Activated CD8-positive, alpha-beta memory T cell treated with anti-CD3 and anti-CD28 coated beads, Interleukin-2, amount 10 ng/mL, durations not matched to agents 7 days and 5 days (primary cell): ENCODE results near the gene XKR3. TPM values are rescaled to one million over a fixed set of nuclear protein-coding genes. Genes with fewer than 3 reads are reported as not detected.
"Not testable (repeated sequence)": the region's sequence is repeated elsewhere in the genome, so short reads cannot be mapped to it uniquely, and the experiment has no call there.

Experiments used
- ATAC-seq: fragments of 150-1000 bp; cut with Tn5 transposase; one replicate; pipeline ENCODE4 v1.10.0; 2021; ENCODE audit warnings: moderate library complexity
- CTCF ChIA-PET: fragments of 350-600 bp; sonication (Branson Sonifier 250); formaldehyde crosslinking; loops from one replicate; lab custom pipeline; 2021; ENCODE audit warnings: antibody characterized with exemption; lab: Charles Lee
- DNase-seq: peaks from one replicate; pipeline ENCODE4 v3.0.0-alpha.2; 2020
- H3K27ac Mint-ChIP-seq: one replicate; pipeline ENCODE4 v1.8.0; 2021; ENCODE audit warnings: mild to moderate bottlenecking, mixed read lengths
- H3K27me3 Mint-ChIP-seq: one replicate; pipeline ENCODE4 v1.8.0; 2021; ENCODE audit warnings: mixed read lengths
- H3K36me3 Mint-ChIP-seq: one replicate; pipeline ENCODE4 v1.8.0; 2021; ENCODE audit warnings: mild to moderate bottlenecking, mixed read lengths
- H3K4me1 Mint-ChIP-seq: one replicate; pipeline ENCODE4 v1.8.0; 2021; ENCODE audit warnings: mixed read lengths
- H3K4me3 Mint-ChIP-seq: one replicate; pipeline ENCODE4 v1.8.0; 2021; ENCODE audit warnings: mild to moderate bottlenecking, moderate library complexity, mixed read lengths
- H3K9me3 Mint-ChIP-seq: one replicate; pipeline ENCODE4 v1.8.0; 2022; ENCODE audit warnings: low read depth, mixed read lengths
- total RNA-seq, 2 experiments: library from RNA; stranded (reverse); gene quantifications; one replicate each; pipeline ENCODE4 v1.2.3, GENCODE V29; 2021

XKR3 gene
- total RNA-seq, 2 experiments from 2014 or later, result 0.18 TPM; not detected in 1

- H3K36me3 Mint-ChIP-seq, CTCF ChIA-PET, H3K27ac Mint-ChIP-seq, ATAC-seq, H3K4me1 Mint-ChIP-seq, H3K27me3 Mint-ChIP-seq, H3K4me3 Mint-ChIP-seq, H3K9me3 Mint-ChIP-seq, DNase-seq: not testable (repeated sequence)
Measured at GRCh38 chr22:16760416-16760815, 64.8 kb downstream of the XKR3 start.

- ATAC-seq, H3K9me3 Mint-ChIP-seq, H3K27ac Mint-ChIP-seq, H3K4me1 Mint-ChIP-seq, H3K4me3 Mint-ChIP-seq, DNase-seq, H3K36me3 Mint-ChIP-seq, CTCF ChIA-PET, H3K27me3 Mint-ChIP-seq: not testable (repeated sequence)
Measured at GRCh38 chr22:16749282-16749681, 75.9 kb downstream of the XKR3 start.

DNA sequence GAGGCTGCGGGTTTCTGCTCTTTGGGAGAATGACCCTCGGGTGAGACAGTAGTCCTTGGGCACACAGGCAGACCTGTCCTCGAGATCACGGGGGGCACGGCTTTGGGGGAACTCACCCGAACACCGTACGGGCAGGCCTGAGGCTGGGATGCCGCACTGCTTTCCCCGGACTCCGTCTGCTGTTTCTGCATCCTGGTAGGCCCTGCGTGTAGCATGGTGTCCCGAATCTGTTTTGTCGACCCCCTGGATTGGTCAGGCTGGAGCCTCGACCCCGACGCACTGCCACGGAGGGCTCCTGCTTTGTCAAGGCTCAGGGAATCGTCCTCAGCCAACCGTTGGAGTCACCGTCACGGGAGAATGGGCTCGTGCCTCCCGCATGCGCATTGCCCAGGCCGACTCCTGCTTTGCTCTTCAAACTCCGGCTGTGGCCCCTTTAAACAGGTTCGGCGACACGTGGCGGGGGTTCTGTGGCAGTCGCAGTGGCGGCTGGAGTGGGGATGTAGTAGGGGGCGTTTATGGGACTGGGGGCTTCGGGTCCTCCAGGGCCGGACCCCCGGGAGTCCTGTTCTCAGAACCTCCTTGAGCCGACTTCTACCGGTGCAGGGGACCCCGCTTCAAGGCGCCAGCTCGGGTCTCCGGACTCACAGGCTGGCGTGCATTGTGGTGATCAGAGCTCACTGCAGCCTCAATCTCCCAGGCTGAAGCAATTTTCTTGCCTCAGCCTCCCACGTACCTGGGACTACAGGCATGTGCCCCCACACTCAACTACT, 76.9 kb downstream of the XKR3 start:
- not testable (repeated sequence) for ATAC-seq, H3K9me3 Mint-ChIP-seq

DNA sequence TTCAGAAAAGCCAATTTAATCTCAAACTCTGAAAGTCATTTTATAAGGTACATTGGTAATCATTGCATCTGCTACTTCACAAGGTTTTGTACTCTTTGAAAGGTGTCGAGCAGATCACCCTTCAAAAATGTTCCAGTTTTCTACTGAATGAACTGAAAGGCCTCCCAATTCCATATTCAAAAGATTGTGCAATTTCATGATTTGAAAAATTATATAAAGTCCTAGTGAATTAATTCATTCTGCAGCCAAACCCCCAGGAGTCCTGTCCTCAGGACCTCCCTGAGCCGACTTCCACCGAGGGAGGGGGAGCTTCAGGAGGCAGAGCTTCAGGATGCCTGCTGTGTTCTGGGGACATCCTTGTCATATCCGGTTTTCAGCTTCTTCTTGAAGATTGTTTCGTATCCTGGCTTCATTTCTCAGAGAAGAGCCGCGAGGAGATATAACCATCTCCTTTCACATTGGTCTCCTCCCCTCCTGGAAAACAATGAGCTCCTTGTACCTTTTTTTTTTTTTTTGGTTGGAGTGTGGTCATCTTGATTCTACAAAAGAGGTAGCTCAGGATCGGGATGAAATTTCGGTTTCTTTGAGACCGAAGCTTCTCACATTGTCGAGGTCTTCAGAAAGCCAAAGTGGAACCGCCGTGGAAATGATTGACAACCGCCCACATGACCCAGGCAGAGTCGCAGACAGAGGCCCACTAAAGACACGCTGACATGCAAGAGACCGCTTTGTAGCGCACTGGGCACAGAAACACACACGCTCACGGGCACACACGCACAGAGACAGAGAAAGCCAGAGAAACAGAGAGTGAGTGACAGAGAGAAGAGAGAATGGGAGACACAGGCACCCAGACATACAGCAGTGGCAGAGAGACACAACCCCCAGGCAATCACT, 77.7 kb downstream of the XKR3 start:
- H3K9me3 Mint-ChIP-seq, H3K4me3 Mint-ChIP-seq, CTCF ChIA-PET, ATAC-seq, DNase-seq, H3K4me1 Mint-ChIP-seq, H3K36me3 Mint-ChIP-seq, H3K27me3 Mint-ChIP-seq, H3K27ac Mint-ChIP-seq: not testable (repeated sequence)

More for the DNA sequence above, 76.9 kb downstream of the XKR3 start:
- DNase-seq, H3K36me3 Mint-ChIP-seq, H3K4me3 Mint-ChIP-seq, H3K4me1 Mint-ChIP-seq, CTCF ChIA-PET, H3K27ac Mint-ChIP-seq, H3K27me3 Mint-ChIP-seq: not testable (repeated sequence)

GRCh38 chr22:16734271-16734670, 90.9 kb downstream of the XKR3 start:
- ATAC-seq, H3K4me3 Mint-ChIP-seq, CTCF ChIA-PET, H3K27me3 Mint-ChIP-seq, H3K36me3 Mint-ChIP-seq, H3K27ac Mint-ChIP-seq, H3K4me1 Mint-ChIP-seq, H3K9me3 Mint-ChIP-seq, DNase-seq: not testable (repeated sequence)

Other genes with a start within 250 kb of the XKR3 start
- not detected for gene CCT8L2, start 232.6 kb downstream of the XKR3 start, total RNA-seq
- not detected for gene GAB4, start 182.8 kb upstream of the XKR3 start, total RNA-seq